Stimulated activated CD4-positive, alpha-beta T cell treated with anti-CD3 and anti-CD28 coated beads, Interleukin-12 subunit alpha, Interleukin-12 subunit beta, amount 100 ng/mL, for 48 hours (primary cell): ENCODE measurements around the gene CCAR1.
"Not testable (repeated sequence)": the region's sequence is repeated elsewhere in the genome, so short reads cannot be mapped to it uniquely, and the experiment has no call there.

Experiments used
- DNase-seq, 3 donors: peaks; one replicate each; pipeline ENCODE4 v3.0.0-alpha.2; 2020; ENCODE audit warnings: low read depth in 2 of 3, low spot score in 1 of 3

CCAR1 gene

GRCh38 chr10:68759223-68759863 lies 38.3 kb downstream of the CCAR1 start:
- no peak for DNase-seq

- no peak for DNase-seq
Observed at GRCh38 chr10:68759967-68760366, 38.9 kb downstream of the CCAR1 start.

GRCh38 chr10:68767407-68767806 lies 46.4 kb downstream of the CCAR1 start:
- DNase-seq: not testable (repeated sequence)

GRCh38 chr10:68781613-68782574 lies 60.9 kb downstream of the CCAR1 start:
- no peak for DNase-seq

GRCh38 chr10:68784476-68784875 lies 63.4 kb downstream of the CCAR1 start:
- no peak for DNase-seq

- DNase-seq: no peak
Observed at GRCh38 chr10:68787813-68788212, 66.8 kb downstream of the CCAR1 start.

GRCh38 chr10:68790476-68790875 lies 69.4 kb downstream of the CCAR1 start:
- no peak for DNase-seq

GRCh38 chr10:68792115-68792514 lies 71.1 kb downstream of the CCAR1 start:
- DNase-seq: no peak

GRCh38 chr10:68795886-68796532 lies 75.0 kb downstream of the CCAR1 start:
- DNase-seq: no peak

- DNase-seq: no peak
Observed at GRCh38 chr10:68796605-68797004, 75.6 kb downstream of the CCAR1 start.

GRCh38 chr10:68800211-68800610 lies 79.2 kb downstream of the CCAR1 start:
- DNase-seq: no peak

- no peak for DNase-seq
Observed at GRCh38 chr10:68804692-68805091, 83.7 kb downstream of the CCAR1 start.

GRCh38 chr10:68810830-68811229 lies 89.8 kb downstream of the CCAR1 start:
- not testable (repeated sequence) for DNase-seq

GRCh38 chr10:68811314-68812009 lies 90.4 kb downstream of the CCAR1 start:
- DNase-seq: no peak

- no peak for DNase-seq
Observed at GRCh38 chr10:68812420-68812819, 91.4 kb downstream of the CCAR1 start.

- no peak for DNase-seq
Observed at GRCh38 chr10:68813559-68813958, 92.5 kb downstream of the CCAR1 start.

- no peak for DNase-seq
Observed at GRCh38 chr10:68816796-68817412, 95.9 kb downstream of the CCAR1 start.

GRCh38 chr10:68820359-68820758 lies 99.3 kb downstream of the CCAR1 start:
- DNase-seq: not testable (repeated sequence)

GRCh38 chr10:68822626-68823025 lies 101.6 kb downstream of the CCAR1 start:
- not testable (repeated sequence) for DNase-seq

GRCh38 chr10:68826764-68827591 lies 105.9 kb downstream of the CCAR1 start, which contains the start of gene STOX1:
STOX1 (plus strand) TSS chr10:68827531; CDS start chr10:68827624, 93 bp downstream.
- peak; percentile 28 to 57 (median 40) for DNase-seq
